ENCODE results near the gene NTM. TPM values are rescaled to one million over a fixed set of nuclear protein-coding genes. Genes with fewer than 3 reads are reported as not detected.

Gene NTM
- total RNA-seq, 1 donor from 2014 or later, result not detected

DNA sequence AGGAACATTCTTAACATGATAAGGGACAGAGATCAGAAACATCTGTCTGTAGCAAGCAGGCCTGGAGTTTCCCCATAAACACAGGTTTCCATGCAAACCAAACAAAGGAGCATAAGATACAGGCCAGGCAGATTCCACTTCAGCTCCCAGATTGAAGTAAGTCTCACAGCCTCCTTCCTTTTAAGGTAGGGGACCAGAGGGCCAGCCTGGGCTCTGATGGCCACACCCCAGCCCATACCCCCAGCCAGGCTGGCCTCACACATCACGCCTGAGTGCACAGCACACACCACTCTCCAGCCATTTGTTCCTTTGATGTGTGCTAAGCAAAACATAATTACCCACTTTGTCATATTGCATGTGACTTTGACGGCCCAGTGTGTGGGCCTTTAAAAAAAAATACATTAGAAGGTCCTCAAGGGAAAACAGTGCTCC is 518.7 kb downstream of the NTM start:
- peak in 1 of 2 donors; percentile 76 for DNase-seq (ENCODE audit: low read depth in 2 of 2)

DNA sequence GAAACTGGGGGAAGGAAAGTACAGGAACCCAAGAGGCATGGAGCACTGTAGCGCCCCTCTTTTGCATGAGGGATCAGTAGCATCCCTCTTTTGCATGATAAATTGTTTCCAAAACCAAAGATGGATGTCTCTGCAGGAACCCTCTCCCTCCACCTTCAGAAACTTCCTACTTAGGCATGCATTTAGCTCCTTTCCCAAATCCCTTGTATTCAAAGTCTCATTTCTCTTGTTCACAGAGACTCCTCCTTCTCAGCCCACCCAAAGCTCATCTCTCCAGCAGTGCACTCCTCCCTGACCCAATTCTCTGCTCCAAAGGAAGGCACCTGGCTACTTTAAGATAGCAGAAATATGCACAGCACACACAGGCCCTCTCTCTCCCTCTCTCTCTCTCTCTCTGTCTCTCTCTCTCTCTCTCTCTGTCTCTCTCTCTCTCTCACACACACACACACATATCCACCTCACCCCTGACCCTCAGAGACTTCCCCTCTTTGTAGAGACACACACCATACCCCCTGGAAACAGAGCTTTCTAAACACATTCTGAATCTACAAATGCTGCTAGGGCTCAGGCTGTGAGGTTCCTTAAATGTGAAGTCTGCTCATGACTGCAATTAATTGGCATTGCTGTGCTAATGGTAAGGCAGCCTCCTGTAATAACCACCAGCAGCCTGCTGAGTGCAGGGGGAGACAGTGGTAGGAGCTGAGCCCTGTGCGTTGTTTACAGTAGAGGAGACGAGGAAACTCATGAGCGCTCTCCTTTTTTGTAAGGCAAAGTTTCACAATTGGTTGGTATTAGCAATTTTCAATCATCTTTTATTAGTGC is 519.6 kb downstream of the NTM start:
- DNase-seq (ENCODE audit: low read depth in 2 of 2), result peak in 1 of 2 donors; percentile 53

DNA sequence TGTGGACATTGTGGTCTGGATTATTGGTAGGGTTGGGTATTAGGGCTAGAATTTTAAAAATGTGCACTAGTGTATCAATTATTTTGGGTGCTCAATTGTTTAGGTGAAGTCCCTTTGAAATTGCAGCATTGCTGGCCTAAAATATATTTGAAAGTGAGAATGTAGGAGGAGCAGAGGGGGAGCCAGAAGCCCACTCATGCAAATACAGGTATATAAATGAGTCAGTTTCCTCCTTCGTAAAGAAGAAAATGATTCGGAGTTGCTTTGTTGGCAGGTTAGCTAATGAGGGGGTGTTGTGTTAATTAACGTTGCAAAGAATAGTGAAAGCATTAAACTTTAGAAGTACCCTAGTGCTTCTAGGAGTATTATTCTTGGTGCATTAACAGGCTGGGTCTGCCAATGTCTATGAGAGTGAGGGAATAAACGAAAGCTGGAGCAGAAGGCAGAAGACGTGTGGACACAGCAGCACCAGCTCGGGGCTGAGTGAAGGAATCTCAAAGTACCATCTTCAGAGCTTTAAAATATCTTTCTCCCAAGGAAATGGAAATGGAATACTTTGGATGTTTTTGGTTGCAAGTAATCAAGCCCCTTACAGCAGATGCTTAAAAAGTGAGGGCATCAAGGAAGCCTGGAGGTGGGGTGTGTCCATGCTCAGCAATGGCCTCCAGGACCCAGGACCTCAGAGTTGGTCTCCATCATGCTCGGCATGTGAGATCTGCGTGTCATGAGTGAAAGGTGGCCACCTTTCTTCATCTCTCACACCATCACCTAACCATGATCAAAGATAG is 522.9 kb downstream of the NTM start:
- DNase-seq (ENCODE audit: low read depth in 2 of 2), result no peak

DNA sequence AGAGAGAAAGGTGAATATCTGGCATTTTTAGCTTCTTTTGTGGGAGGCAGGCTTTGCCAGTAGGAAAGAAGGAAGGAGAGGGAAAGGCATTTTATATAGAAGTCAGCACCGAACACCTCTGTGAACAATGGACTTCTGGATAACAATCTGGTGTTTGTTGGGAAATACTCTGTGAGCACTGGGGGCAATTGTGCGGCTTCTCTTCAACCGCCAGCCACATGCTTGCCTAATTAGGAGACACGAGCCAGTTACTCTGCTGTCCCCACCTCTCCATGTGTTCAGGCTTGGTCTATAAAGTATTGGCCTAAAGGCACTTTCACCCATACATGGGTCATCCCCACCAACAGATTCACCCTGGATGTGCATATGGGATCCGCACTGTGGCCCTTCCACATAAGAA is 523.6 kb downstream of the NTM start:
- no peak for DNase-seq (ENCODE audit: low read depth in 2 of 2)

DNA sequence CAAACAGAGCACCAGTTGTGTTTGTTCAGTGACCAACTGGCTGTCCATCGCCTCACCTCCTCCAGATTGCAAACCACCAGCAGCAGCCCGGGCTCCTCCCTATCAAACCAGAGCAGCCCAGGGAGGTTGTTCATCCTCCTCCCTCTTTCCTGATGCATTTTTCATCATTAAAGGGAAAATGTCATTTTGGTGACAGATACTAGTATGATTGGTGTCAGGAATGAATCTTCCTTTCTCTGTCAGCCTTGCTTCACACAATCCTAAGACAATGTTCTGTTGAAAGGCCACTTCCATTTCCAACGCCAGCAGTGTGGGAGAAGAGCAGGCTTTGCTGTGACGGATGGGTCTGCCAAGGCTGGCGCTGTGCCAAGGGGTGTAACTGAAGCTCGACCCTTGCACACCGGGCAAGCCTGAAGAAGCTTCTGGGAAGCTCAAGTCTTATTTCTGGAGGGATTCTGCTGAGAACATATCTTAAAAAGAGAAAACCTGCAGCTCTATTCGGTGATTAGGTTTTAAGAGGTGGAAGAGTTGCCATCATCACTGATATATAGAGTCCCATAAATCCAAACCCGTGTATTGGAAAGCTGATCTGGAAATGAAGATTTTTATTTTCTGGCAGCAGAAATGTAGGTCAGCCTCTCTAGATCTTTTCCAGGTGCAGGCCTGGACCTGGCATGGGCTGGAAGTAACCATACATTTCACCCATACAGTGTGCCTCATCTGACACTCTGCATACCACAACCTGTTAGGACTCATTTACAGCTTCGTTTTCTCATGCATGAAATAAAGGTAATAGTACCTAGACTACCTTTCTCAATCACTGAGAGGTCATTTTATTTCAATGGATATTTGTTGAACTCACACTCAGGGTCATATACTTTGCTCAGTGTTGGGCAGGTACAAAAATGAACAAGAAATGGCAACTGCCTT is 524.5 kb downstream of the NTM start:
- no peak for DNase-seq (ENCODE audit: low read depth in 2 of 2)

DNA sequence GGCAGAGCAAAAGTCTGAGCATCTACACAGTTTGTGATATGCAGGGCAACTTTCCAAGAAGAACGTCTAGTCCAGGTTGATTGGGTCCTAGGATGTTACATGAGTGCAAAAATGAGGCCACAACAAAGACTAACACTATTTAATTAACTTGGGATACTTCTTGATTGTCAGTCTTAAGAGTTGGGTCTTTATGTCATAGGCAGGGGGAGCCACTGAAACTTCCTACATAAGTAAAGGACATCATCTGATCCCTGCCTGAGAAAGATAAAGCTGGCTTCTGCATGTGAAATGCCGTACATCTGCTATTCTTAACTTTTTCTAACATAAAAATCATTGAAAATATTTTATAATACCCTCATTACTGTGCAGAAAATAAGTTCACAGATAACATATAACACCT is 525.5 kb downstream of the NTM start:
- DNase-seq (ENCODE audit: low read depth in 2 of 2), result no peak

DNA sequence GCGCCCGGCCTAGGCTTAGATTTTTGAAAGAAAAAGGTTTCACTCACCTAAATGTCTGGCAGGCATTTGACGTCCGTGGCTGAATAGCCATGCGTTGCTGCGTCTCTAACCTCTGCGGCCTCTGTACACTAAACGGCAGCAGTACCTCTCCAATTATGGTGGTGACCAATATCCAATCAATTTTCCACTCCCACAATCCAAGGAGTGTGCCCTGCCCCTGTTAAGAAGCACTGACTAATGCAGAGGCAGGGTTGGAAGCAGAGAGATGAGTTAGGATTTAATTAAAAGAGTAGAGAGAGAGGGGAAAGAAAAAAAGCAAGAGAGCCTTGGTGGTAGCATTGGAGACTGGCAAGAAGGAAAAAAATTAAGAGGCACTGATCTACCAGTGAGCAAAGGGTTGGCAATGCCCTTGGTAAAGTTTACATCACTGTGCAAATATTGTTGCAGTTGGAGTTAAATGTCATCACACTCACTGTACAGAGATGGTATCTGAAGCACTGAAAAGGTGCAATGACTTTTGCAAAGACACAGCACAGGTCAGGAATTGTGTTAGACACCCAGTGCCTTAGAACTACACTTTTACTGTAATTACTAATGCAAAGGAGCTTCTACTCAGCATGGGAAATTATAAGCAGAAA is 526.7 kb downstream of the NTM start:
- no peak for DNase-seq (ENCODE audit: low read depth in 2 of 2)

DNA sequence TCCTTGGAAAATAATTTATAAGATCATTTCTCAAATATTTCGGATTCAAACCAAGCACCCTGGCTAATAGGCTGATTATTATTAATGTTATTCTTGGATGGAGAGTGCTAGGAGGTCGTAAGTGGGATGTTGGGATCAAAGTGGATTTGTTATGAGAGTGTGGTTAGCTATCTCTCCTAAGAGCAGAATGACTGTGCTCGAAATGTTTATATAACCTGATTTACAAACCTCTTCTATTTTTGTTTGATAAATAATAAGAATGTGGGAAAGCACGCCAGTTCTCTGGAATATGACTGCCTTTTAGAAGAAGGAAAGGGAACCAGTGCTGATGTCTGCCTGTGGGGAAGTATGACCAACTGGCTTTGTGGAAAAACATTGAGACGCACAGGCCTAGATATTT is 527.5 kb downstream of the NTM start:
- DNase-seq (ENCODE audit: low read depth in 2 of 2), result no peak

DNA sequence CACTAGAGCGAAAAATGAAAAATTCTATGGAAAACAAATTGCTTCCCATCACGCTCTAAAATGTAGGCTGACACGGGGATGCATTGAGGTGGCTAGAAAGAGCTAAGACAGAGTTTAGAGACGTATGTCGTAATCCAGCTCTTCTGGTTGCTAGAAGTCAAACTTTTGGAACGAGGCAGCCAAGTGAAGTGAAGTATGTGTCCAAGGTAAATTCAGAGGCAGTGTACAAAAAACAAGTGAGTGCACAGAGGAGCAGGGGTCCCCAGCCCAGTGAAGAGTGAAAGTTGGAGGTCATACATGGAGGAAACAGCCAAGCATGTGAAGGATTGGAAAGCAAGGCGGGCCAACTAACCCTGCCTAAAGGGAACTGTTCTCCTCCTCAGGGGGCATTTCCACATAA is 528.5 kb downstream of the NTM start:
- no peak for DNase-seq (ENCODE audit: low read depth in 2 of 2)

DNA sequence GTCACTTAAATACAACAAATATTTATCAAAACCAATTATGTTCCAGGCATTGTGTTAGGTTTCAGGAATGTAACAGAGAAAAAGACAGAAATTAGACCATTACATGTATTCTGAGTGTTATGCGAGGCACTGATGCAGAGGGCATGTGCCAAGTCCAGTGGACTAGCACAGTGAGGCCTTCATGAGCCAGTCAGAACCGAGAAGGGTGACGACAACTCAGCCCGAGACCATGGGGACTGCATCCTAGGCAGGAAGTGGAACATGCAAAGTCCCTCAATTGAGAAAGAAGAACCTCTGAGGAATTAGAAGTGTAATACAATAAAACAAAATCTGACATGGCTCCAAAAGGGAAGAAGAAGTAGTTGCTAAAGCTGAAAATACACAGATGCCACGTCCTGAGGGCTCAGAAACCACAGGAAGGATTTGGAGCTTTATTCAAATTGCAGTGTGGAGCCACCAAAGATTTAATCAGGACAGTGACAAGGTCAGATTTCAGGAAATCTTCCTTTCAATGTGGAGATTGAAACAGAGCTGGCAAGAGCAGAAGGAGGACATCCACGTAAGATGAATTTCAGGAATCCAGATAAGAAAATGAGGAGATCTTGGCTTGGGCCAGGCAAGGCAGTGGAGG is 529.6 kb downstream of the NTM start:
- no peak for DNase-seq (ENCODE audit: low read depth in 2 of 2)

DNA sequence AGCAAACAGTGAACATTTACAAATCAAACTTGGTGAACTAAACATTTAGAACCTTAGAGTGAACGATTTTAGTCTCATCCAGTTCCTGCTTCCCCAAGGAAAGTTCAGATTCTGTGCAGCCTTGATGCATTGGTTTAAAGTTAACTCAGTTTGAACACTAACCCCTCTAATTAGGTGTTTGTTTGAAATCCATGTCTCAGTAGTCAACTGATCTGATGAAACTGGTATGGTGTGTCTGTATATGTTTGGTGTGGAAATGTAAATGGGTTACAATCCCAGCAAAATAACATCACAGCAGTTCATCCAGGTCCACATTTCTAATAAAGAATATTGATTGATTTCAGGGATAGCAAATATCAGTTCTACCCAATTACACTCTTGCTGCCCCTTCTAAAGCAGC is 532.0 kb downstream of the NTM start:
- no peak for DNase-seq (ENCODE audit: low read depth in 2 of 2)

DNA sequence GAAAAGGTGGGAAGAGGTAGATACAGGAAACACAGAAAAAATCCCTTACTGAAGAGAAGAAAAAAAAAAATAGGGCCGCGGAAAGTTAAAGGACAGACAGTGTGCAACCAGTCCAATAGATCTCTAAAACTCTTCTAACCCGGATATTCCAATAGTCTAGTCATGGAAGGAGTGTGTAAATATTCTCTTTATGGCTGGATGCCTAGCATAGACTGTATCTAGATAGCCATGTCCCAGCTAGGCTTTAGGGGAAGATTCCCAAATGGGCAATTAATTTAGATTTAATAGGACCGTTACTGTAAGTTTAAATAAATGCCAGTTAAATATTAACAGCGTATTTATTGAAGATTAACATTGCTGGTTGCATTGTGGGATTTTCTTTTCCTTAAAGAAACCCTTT is 532.7 kb downstream of the NTM start:
- no peak for DNase-seq (ENCODE audit: low read depth in 2 of 2)

DNA sequence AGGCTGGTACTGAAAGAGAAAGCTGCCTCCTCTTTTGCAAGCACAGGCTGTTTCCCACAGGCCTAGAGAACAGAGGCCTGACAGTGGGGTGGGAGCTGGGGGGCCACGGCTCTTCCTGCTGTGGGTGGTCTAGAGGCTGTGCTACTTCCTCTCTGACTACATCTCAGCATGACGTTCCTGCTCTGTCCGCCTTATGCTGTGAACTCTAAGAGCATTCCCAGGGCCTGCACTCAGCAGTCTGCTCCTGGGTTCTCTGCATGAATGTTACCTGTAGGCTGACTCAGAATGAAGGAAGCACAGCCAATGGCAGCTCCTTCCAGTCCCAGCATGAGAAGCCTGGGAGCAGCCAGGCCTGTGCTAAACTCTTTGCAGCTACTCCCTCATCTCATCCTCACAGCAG is 534.3 kb downstream of the NTM start:
- no peak for DNase-seq (ENCODE audit: low read depth in 2 of 2)

DNA sequence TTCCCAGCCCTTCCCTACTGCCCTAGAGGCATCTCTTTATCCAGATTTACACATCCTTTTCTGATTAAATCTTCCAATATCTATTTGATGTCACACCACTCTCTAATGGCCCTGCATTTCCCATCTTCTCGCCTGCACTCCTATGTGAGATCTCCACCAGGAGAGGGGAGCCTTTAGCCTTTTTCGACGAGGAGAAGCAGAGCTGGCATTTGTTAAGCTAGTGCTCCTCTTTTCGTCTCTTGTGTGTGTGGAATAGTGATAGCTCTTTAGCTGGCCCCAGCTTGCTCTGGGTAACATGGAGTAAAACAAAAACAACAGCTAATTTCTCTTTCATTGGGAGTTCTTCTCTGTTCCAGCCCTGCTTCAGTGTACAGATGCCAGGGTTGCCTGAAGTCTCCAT is 536.5 kb downstream of the NTM start:
- DNase-seq (ENCODE audit: low read depth in 2 of 2), result no peak

DNA sequence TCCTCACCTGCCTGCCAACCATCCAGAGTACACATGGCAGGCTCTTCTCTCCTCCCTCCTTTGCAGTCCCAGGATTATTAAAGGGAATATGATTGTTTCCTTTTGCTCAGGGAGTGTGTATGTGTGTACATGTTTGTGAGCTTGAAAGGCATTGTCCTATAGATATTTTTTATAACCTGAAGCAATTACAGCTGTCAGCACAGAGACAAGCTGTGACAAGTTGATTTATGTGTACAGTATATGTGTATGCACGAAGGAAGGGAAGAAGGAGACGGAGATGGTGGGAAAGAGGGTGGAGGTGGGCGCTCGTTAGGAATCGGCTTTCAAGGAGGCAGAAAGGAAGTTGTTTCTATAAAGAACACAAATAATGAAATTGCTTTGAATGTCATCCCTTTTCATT is 537.0 kb downstream of the NTM start:
- DNase-seq (ENCODE audit: low read depth in 2 of 2), result no peak

DNA sequence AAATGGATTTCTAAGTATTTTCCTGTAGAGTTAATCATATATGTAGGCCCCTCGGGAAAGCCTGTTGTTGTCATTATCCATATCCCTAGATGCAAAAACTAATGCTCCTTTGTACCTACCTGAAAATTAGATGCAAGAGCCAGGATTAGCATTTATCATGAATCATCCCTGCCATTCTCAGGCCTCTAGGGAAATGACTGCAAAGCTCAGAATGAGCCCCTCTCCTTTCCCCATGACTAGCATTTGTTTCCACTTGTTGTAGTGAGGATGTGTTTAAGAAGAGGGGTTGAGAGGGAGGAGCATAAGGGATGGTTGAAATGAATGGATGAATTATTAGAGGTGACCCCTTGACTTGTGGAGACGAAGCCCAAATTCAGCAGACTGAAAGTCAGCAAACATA is 537.9 kb downstream of the NTM start:
- no peak for DNase-seq (ENCODE audit: low read depth in 2 of 2)

DNA sequence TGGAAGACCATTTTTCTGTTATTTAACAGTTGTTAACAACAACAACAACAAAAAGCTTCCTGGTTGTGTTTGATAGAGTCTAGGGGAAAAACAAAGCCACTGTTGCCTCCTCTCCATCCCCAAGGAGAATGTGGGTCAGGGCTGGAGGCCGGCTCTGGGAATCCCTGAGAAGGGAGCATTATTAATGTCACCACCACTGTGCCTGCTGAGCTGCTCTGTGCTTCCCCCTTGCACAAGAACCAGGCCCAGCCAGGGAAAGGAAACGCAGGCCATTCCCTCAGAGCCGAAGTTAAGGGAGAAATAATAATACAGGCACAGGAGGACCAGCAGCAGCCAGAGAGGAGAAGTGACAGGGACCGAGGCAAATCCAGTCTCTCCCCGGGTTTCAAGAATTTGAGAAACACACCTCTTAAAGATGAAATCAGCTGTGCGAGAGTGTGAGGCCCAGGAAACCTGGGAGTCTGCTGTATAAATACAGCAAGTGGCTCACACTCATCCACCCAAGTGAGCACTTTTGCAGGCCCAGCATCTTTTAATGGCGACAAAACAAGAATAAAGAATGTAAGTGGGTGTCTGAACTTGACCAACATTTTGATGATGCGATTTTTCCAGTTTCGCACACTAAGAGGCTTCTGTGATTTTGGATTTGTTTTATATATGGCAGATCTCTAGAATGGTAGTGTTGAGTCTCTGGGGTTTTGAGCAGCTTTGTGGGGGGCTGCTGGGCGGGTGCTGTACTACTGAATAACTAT is 539.2 kb downstream of the NTM start:
- no peak for DNase-seq (ENCODE audit: low read depth in 2 of 2)

DNA sequence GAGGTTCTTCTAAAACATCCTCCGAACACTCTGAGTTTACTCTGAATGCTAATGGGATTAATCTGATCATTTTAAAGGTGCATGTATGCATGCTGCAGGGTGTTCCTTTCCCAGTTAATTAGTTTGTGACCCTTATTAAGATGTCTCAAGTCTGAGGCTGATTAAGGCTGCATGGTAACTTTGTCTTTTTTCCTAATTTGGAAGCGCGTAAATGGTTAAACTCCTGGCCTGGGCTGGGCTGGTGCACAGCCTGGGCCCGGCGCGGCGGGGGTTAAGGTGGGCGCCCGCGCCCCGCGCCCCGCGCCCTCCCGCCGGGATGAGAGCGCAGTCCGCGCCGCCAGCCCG is 539.7 kb downstream of the NTM start:
- DNase-seq (ENCODE audit: low read depth in 2 of 2), result no peak

DNA sequence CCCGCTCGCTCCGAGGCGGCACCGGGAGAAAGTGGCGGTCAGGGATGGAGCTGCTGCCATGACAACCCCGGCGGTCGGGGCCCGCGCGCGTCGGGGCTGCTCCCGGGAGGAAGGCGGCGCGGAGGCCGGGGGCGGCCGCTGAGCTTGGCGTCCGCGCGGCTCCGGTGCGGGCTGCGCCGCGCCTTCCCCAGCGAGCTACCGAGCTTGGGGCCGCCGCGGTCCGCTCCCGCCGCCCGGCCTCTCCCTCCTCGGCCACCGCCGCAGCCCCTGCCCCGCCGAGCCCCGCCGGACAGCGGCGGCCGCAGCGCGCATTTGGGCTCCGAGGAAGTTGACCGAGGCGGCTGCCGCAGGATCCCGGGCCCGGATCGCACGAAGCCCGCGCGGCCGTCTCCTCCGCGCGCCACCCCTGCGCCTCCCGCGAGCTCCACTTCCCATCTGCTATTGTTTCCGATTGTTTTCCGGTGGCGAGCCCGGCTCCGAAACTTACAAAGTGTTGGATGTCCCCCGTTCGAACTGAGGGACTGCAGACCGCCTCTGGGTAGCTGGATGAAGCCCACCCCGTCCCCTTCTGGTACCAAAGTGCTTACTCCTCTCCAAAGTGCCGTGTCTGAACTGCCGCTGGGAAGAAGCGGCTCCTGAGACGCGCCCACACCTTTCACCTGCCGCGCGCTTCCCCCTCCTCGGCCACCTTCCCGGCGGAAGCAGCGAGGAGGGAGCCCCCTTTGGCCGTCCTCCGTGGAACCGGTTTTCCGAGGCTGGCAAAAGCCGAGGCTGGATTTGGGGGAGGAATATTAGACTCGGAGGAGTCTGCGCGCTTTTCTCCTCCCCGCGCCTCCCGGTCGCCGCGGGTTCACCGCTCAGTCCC is 540.3 kb downstream of the NTM start:
- peak; percentile 14 to 57 for DNase-seq (ENCODE audit: low read depth in 2 of 2)

Measured in lung microvascular endothelial cell (primary cell).